GM20000 (cell line): ENCODE measurements around the gene WWOX.

Experiments
- DNase-seq: peaks from one replicate; pipeline ENCODE4 v3.0.0; 2012; ENCODE audit warnings: low spot score
- CTCF ChIP-seq: IDR thresholded peaks from 2 replicates; pipeline ENCODE4 v1.5.1; 2012; ENCODE audit warnings: mild to moderate bottlenecking, control low read depth; ENCODE audit errors: extremely low read depth, missing control alignments

The WWOX gene

GRCh38 chr16:79112462-79112861 lies 1013.0 kb downstream of the WWOX start:
- no peak for DNase-seq
- no peak for TF ChIP-seq CTCF

- no peak for DNase-seq
- TF ChIP-seq CTCF = no peak
Measured at GRCh38 chr16:79113826-79114225, 1014.4 kb downstream of the WWOX start.

GRCh38 chr16:79114759-79115158 lies 1015.3 kb downstream of the WWOX start:
- DNase-seq = no peak
- TF ChIP-seq CTCF = no peak

GRCh38 chr16:79121906-79122305 lies 1022.5 kb downstream of the WWOX start:
- TF ChIP-seq CTCF = no peak
- no peak for DNase-seq

GRCh38 chr16:79122343-79122742 lies 1022.9 kb downstream of the WWOX start:
- TF ChIP-seq CTCF = no peak
- DNase-seq = no peak

GRCh38 chr16:79124016-79124756 lies 1024.7 kb downstream of the WWOX start:
- TF ChIP-seq CTCF = no peak
- no peak for DNase-seq

- DNase-seq = no peak
- TF ChIP-seq CTCF = no peak
Measured at GRCh38 chr16:79127766-79128165, 1028.3 kb downstream of the WWOX start.
